Measurements from ENCODE around the gene FTH1. TPM values are rescaled to one million over a fixed set of nuclear protein-coding genes. Genes with fewer than 3 reads are reported as not detected.
"Not testable (repeated sequence)": the region's sequence is repeated elsewhere in the genome, so short reads cannot be mapped to it uniquely, and the experiment has no call there.

Gene FTH1
- total RNA-seq, 1 donor from 2014 or later, result 1,669 TPM

GRCh38 chr11:62012451-62012831, 45.0 kb upstream of the FTH1 start:
- DNase-seq (ENCODE audit: low spot score, unreplicated experiment), result no peak
- H3K4me3 Mint-ChIP-seq (ENCODE audit: low read depth), result no peak overlapping the region
- no peaks in the 10 kb centered on the region for H3K36me3 Mint-ChIP-seq (ENCODE audit: insufficient read depth)

GRCh38 chr11:62011881-62012280, 44.4 kb upstream of the FTH1 start:
- no peaks in the 10 kb centered on the region for H3K36me3 Mint-ChIP-seq (ENCODE audit: insufficient read depth)
- H3K27me3 Mint-ChIP-seq, result no peaks in the 10 kb centered on the region
- TF ChIP-seq CTCF (IDR thresholded peaks at IDR 0.05; ENCODE audit: unreplicated experiment), result no peak
- H3K4me1 Mint-ChIP-seq (ENCODE audit: low read depth), result no peaks in the 10 kb centered on the region
- H3K9me3 Mint-ChIP-seq (ENCODE audit: low read depth), result no peaks in the 10 kb centered on the region
- H3K27ac Mint-ChIP-seq, result no peak overlapping the region
- H3K4me3 Mint-ChIP-seq (ENCODE audit: low read depth), result no peak overlapping the region
- DNase-seq (ENCODE audit: low spot score, unreplicated experiment), result no peak

More at GRCh38 chr11:62012451-62012831, 45.0 kb upstream of the FTH1 start:
- no peak for TF ChIP-seq CTCF (IDR thresholded peaks at IDR 0.05; ENCODE audit: unreplicated experiment)
- Mint-ChIP-seq H3K9me3 (ENCODE audit: low read depth) (no peaks in the 10 kb centered on the region), H3K27me3 (no peaks in the 10 kb centered on the region), H3K4me1 (ENCODE audit: low read depth) (peaks cover 1% of the 10 kb centered on the region), H3K27ac (no peak overlapping the region)

- no peak overlapping the region for H3K27ac Mint-ChIP-seq
- H3K4me3 Mint-ChIP-seq (ENCODE audit: low read depth), result no peak overlapping the region
- no peaks in the 10 kb centered on the region for H3K4me1 Mint-ChIP-seq (ENCODE audit: low read depth)
- no peaks in the 10 kb centered on the region for H3K36me3 Mint-ChIP-seq (ENCODE audit: insufficient read depth)
- no peaks in the 10 kb centered on the region for H3K27me3 Mint-ChIP-seq
- no peak for DNase-seq (ENCODE audit: low spot score, unreplicated experiment)
- no peak for TF ChIP-seq CTCF (IDR thresholded peaks at IDR 0.05; ENCODE audit: unreplicated experiment)
- no peaks in the 10 kb centered on the region for H3K9me3 Mint-ChIP-seq (ENCODE audit: low read depth)
Observed at GRCh38 chr11:62010935-62011528, 43.6 kb upstream of the FTH1 start.

- Mint-ChIP-seq H3K4me3 (ENCODE audit: low read depth) (no peak overlapping the region), H3K27me3 (no peaks in the 10 kb centered on the region), H3K9me3 (ENCODE audit: low read depth) (no peaks in the 10 kb centered on the region), H3K27ac (no peak overlapping the region), H3K36me3 (ENCODE audit: insufficient read depth) (no peaks in the 10 kb centered on the region), H3K4me1 (ENCODE audit: low read depth) (no peaks in the 10 kb centered on the region)
- TF ChIP-seq CTCF (IDR thresholded peaks at IDR 0.05; ENCODE audit: unreplicated experiment), result no peak
- no peak for DNase-seq (ENCODE audit: low spot score, unreplicated experiment)
Observed at GRCh38 chr11:62008193-62008592, 40.8 kb upstream of the FTH1 start.

DNA sequence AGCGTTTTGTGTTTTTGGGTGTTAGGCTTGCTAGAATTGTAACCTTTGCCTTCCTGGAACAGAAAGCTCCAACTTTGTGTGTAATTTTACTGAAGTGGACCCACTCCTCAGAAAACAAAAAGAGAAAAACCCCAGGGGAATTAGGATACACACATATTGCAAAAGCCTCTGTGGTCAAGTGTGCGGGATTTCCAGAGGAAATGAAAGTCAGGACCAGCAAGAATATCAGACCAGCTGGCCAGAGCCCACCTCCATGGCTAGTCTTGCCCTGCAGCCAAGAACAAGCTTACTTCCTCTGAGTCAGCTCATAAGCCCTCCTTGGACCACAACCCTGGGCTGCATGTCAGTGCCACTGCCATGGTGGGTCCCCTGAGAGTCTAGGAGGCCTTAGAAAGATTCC, 37.0 kb upstream of the FTH1 start:
- Mint-ChIP-seq H3K9me3 (ENCODE audit: low read depth) (peaks cover 1% of the 10 kb centered on the region), H3K27ac (no peak overlapping the region), H3K4me1 (ENCODE audit: low read depth) (peaks cover 14% of the 10 kb centered on the region), H3K4me3 (ENCODE audit: low read depth) (no peak overlapping the region), H3K27me3 (no peaks in the 10 kb centered on the region), H3K36me3 (ENCODE audit: insufficient read depth) (peaks cover 3% of the 10 kb centered on the region)
- no peak for DNase-seq (ENCODE audit: low spot score, unreplicated experiment)
- TF ChIP-seq CTCF (IDR thresholded peaks at IDR 0.05; ENCODE audit: unreplicated experiment), result no peak

DNA sequence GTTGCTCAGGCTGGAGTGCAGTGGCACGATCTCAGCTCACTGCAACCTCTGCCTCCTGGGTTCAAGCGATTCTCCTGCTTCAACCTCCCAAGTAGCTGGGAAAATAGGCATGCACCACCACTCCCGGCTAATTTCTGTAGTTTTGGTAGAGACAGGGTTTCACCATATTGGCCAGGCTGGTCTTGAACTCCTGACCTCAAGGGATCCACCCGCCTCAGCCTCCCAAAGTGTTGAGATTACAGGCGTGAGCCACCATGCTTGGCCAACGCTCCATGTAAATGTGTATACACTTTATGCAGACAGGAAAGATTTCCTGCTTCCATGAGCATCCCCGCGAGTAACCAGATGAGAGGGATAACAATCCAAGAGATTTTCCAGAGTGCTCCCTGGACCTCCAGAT, 34.8 kb upstream of the FTH1 start:
- DNase-seq (ENCODE audit: low spot score, unreplicated experiment); H3K4me3 Mint-ChIP-seq (ENCODE audit: low read depth); H3K27ac Mint-ChIP-seq; H3K27me3 Mint-ChIP-seq: not testable (repeated sequence)
- Mint-ChIP-seq H3K4me1 (ENCODE audit: low read depth) (peaks cover 15% of the 10 kb centered on the region), H3K36me3 (ENCODE audit: insufficient read depth) (peaks cover 10% of the 10 kb centered on the region), H3K9me3 (ENCODE audit: low read depth) (peaks cover 11% of the 10 kb centered on the region)
